ENCODE data around the gene METTL26.

Gene METTL26

DNA sequence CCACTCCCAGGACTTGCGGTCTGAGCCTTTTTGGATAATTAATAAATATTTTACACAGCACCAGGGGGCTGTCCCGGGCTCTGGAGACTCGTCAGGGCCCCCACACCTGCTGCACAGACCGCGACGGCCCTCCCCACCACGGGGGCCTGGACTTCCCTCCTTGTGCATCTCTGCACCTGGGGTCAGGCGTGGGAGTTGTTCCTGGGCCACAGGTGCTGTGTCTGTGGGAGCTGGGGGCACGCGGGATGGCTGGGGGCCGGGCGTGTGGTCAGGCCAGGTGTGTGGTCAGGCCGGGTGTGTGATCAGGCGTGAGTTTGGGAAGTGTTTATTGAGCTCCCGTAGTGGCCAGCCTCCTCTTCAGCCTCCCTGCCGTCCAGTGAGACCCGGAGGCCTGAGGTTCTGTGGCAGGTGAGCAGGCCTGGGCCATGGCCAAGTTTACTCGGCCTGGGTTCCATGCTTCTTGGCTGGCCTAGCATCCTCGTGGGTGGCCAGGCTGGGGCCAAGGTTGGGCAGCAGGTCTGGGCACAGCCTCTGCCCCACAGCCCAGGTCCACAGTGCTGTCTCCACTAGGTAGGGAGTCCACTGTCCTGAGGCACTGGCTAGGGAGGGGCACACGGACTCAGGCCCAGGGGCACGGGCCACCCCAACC lies 42.2 kb upstream of the METTL26 start:
- in situ Hi-C loops (cut with MboI; ENCODE audit: low pct_unique_long_range_greater_than_20kb, low sequenced_read_pairs, unreplicated experiment): no loop called here

DNA sequence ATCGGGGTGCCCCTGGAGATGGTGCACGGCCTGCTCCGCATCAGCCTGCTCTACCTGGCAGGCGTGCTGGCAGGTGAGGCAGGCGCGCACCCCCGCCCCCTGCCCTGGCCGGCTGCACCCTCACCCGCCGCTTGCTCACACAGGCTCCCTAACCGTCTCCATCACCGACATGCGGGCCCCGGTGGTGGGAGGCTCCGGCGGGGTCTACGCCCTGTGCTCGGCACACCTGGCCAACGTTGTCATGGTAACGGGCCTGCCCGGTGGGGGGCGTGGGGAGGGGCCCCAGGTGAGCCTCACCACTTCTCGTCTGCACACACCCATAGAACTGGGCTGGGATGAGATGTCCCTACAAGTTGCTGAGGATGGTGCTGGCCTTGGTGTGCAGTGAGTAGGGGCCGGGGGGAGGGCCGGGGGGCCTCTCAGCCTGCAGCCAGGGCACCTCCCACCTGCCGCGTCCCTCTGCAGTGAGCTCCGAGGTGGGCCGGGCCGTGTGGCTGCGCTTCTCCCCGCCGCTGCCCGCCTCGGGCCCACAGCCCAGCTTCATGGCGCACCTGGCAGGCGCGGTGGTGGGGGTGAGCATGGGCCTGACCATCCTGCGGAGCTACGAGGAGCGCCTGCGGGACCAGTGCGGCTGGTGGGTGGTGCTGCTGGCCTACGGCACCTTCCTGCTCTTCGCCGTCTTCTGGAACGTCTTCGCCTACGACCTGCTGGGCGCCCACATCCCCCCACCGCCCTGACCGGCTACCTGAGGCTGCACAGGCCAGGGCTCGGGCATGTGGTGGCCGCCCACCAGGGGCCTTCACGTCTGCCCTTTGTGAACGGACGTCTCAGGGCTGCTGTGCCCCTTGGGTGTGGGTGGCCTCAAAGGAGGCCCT lies 41.4 kb upstream of the METTL26 start:
- DNase-seq (ENCODE audit: low spot score): no peak
- in situ Hi-C loops (cut with MboI; ENCODE audit: low pct_unique_long_range_greater_than_20kb, low sequenced_read_pairs, unreplicated experiment): no loop called here
- TF ChIP-seq, protein P1, sequence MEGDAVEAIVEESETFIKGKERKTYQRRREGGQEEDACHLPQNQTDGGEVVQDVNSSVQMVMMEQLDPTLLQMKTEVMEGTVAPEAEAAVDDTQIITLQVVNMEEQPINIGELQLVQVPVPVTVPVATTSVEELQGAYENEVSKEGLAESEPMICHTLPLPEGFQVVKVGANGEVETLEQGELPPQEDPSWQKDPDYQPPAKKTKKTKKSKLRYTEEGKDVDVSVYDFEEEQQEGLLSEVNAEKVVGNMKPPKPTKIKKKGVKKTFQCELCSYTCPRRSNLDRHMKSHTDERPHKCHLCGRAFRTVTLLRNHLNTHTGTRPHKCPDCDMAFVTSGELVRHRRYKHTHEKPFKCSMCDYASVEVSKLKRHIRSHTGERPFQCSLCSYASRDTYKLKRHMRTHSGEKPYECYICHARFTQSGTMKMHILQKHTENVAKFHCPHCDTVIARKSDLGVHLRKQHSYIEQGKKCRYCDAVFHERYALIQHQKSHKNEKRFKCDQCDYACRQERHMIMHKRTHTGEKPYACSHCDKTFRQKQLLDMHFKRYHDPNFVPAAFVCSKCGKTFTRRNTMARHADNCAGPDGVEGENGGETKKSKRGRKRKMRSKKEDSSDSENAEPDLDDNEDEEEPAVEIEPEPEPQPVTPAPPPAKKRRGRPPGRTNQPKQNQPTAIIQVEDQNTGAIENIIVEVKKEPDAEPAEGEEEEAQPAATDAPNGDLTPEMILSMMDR (IDR thresholded peaks at IDR 0.05; ENCODE audit: extremely low read depth, insufficient read depth, missing control alignments): no peak

More for the DNA sequence above, 42.2 kb upstream of the METTL26 start:
- DNase-seq (ENCODE audit: low spot score): no peak
- TF ChIP-seq, protein P1 (IDR thresholded peaks at IDR 0.05; ENCODE audit: extremely low read depth, insufficient read depth, missing control alignments): no peak

DNA sequence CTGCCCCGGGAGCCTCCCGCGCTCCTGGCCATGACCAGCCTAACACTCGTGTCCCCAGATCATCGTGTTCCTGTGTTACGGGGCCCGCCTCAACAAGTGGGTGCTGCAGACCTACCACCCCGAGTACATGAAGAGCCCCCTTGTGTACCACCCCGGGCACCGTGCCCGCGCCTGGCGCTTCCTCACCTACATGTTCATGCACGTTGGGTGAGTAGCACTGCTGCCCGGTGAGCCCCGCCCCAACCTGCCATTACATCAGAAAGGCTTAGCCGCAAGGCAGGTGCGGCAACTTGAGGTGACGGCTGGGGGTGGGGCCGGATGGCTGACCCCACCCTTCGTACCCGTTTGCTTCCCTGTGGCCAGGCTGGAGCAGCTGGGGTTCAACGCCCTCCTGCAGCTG lies 40.8 kb upstream of the METTL26 start:
- in situ Hi-C loops (cut with MboI; ENCODE audit: low pct_unique_long_range_greater_than_20kb, low sequenced_read_pairs, unreplicated experiment): no loop called here
- TF ChIP-seq, protein P1 (IDR thresholded peaks at IDR 0.05; ENCODE audit: extremely low read depth, insufficient read depth, missing control alignments): no peak
- DNase-seq (ENCODE audit: low spot score): no peak

DNA sequence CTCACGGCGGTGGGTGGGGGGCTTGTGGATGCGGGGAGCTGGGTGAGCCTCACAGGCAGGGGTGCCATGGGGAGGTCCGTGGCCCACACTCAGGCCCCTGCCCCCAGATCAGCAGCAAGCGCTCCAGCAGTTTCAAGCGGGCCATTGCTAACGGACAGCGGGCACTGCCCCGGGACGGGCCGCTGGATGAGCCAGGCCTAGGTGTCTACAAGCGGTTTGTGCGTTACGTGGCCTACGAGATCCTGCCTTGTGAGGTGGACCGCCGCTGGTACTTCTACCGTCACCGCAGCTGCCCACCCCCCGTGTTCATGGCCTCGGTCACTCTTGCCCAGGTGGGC lies 40.4 kb upstream of the METTL26 start:
- TF ChIP-seq, protein P1 (IDR thresholded peaks at IDR 0.05; ENCODE audit: extremely low read depth, insufficient read depth, missing control alignments): no peak
- in situ Hi-C loops (cut with MboI; ENCODE audit: low pct_unique_long_range_greater_than_20kb, low sequenced_read_pairs, unreplicated experiment): no loop called here
- no peak for DNase-seq (ENCODE audit: low spot score)

DNA sequence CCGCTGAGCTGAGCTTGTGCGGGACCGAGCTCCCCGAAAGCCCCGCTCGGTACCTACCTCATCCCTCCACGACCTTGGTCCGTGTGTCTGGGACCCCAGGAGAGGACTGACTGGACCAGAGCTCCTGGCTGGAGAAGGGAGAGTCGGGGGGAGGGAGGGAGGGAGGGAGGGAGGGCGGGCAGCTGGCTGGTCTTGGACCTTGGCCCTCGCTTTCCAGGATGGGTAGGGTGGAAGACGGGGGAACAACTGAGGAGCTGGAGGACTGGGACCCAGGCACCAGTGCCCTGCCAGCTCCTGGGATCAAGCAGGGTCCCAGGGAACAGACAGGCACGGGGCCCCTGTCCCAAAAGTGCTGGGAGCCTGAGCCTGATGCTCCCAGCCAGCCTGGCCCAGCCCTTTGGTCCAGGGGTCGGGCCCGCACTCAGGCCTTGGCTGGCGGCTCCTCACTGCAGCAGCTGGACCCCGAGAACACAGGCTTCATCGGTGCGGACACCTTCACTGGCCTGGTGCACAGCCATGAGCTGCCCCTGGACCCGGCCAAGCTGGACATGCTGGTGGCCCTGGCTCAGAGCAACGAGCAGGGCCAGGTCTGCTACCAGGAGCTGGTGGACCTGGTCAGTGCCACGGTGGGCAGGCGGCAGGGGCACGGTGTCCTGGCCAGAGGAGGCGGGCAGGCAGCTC lies 39.9 kb upstream of the METTL26 start:
- in situ Hi-C loops (cut with MboI; ENCODE audit: low pct_unique_long_range_greater_than_20kb, low sequenced_read_pairs, unreplicated experiment): no loop called here
- TF ChIP-seq, protein P1 (IDR thresholded peaks at IDR 0.05; ENCODE audit: extremely low read depth, insufficient read depth, missing control alignments): no peak
- DNase-seq (ENCODE audit: low spot score): no peak

DNA sequence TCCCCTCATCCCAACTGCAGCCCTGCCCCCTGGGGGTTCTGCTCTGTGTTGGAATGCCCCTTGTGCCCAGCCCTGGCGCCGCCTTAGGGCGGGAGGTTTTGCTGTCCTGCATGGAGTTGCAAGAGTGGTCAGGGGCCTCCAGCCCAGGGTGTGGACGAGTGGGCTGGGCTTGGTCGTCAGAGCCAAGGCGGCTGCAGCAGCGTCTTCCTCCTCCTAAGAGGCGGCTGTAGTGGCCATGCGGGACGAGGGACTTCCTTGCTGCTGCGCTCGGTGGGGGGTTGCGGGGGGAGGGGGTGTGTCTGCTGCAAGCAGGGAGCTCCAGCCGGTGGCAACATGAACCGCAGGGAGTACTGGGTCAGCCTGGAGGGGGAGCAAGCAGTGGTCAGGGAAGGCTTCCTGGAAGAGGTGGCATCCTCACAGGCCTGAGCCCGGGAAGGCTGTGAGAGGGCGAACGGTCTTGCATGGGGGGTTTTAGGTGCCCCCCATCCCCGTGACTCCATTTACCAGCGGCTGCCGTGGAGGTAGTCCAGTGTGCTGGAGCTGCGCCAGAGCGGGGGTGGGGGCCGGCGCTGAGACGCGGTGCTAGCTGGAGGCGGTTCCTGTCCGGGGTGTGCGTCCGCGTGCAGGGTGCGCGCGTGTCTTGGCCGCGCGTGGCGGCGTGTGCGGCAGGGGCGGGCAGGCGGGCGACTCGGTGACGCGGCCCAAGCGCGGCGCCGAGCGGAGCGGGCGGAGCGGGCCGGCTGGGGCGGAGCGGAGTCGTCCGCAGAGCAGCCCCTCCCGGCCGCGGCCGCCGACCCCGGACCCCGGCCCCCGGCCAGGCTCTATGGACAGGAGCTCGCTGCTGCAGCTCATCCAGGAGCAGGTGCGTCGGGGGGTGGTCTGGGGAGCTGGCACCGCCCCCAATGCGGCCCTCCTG lies 39.1 kb upstream of the METTL26 start, which contains the start of gene RHBDL1:
RHBDL1 (plus strand) TSS at position 704 of the 916 bp plus-strand sequence; CDS start at position 824, 120 bp downstream.
- no peak for DNase-seq (ENCODE audit: low spot score)
- in situ Hi-C loops (cut with MboI; ENCODE audit: low pct_unique_long_range_greater_than_20kb, low sequenced_read_pairs, unreplicated experiment): no loop called here
- TF ChIP-seq, protein P1 (IDR thresholded peaks at IDR 0.05; ENCODE audit: extremely low read depth, insufficient read depth, missing control alignments): no peak
